ENCODE data around the gene PROX1.

PROX1 gene

DNA sequence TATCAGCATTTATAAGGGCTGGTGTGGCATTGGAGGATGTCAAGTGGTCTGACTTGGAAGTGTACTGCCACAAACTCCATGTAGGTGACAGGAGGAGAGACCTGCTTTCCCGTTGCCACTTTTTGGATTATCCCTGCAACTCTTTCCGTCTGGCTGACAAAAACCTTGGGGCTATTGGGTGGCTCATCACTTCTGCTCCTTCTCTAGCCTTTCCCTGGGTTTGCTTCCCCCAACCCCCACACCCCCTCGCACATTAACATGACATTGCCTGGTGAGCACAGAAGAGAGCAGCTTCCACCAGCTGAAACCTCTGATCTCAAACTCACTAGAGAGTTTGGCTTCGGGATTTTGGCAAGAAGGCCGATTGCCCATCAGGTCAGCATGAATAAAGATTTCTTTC is 39.2 kb downstream of the PROX1 start:
- DNase-seq, result no peak

DNA sequence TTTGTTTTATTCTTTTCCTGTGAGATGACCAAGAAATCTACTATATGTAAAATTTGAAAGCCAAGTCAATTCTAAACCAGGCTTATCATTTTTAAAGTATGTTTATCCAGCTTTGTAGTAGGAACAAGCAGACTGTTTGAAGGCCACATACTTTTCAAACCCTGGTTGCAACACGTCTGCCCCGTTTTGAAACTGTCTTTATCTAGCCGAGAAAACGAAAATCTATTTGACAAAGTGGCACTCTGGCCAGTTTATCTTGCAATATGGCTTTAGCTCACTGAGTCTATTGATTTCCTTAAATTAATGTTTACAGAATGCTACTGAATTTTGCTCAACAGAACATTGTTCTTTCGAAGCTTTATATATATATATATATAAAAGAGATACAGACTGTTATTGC is 39.7 kb downstream of the PROX1 start:
- DNase-seq, result no peak

DNA sequence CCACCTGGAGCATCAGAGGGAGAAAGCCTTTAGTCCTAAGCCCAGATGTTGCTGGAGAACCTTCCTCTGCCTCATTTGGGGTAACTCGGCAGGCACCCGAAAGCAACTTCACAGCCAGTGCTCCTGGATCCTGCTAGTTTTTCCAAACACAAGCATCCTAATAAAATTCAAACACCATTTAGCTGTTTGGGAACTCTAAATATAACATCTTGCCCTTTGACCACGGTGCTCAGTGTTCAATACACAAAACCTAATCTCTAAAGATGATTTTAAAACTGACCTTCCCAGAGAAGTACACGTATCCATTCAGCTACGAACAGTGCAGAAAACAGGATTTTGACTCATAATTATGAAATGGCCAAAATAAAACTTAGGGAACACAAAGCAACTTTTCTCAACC is 40.3 kb downstream of the PROX1 start:
- DNase-seq, result no peak

DNA sequence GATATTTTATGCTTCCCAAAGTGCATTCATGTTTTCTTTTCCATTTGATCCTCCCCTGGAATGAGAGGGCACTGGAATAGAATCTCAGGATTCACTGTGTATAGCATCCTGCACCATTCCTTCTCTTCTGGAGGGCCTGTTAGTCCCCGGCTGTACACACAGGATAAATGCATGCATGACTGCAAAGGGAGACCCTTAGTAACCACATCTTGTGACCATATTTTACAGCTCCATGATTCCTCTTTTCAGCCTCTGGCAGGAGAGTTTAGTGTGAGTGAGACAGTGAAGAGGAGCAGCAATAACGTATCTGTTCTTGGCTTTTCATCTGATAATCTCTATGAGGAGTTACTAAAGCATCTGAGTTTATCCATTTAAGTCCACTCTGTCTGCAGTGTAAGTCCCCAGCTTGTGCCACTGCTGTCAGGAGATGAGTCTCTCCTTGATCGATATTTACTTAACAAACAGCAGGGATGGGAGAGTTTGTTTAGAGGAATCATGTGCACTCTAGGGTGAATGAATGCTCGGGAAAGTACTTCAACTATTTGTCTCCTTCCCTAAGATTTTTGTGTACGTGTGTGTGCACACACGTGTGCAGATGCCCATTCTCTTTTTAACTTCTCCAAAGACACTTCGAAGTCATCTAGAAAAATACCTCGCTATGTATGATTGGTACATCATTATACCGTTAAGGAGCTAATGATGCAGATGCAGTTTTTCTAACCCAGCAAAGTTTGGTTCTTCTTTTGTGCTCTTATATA is 41.1 kb downstream of the PROX1 start:
- no peak for DNase-seq

DNA sequence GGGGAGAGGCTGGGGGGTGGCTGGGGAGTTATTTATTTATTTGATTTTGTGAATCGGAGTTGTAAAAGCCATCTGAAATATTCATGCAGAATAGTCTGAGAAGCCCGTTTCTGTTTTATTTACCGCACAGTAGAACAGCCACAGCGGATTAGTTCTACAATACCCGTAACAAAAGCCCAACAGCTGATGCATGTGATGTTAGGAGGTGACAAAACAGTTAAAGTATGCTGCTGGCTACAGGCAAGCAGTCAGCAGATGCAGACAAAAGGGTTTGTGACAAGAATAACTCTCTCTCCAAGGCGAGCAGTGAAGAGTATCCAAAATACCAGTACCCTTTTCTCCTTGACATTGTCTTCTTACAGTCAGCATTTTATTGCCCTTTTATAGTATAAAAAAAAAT is 42.0 kb downstream of the PROX1 start:
- DNase-seq, result no peak

DNA sequence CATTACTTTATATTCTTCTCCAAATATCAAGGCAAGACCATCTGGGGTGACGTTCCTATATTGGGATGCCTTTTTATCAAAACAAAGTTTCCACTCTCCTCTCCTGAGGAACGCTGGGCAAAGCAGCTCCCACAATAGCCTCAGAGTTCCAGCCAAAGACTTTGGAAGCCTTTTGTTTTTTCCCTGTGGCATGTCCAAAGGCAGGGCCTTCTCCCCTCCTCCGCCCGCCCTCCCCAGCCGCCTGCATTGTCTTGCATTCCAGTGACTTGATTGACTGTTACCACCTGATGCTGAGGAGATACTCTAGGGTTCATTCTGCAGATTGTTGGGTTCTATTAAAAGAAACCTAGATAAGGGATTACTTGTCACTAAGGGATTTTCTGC is 43.5 kb downstream of the PROX1 start:
- DNase-seq, result no peak

DNA sequence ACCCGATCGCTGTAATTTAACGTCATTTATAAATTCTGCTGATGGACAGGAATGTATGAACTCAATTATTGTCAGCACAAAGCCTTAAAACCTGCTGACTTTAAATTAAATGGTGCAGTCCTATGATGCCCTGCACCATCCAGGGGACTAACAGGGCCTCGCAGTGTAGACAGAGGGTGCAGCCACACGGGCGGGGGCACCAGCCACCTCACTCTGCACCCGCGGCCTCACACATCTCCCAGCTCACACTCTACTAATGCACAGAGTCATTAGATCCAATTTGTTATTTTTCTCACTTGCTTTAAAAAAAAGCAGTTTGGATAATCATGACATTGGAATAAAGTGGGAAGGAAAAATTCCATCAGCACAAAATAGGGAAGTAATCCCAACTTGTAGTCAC is 49.7 kb downstream of the PROX1 start:
- no peak for DNase-seq

DNA sequence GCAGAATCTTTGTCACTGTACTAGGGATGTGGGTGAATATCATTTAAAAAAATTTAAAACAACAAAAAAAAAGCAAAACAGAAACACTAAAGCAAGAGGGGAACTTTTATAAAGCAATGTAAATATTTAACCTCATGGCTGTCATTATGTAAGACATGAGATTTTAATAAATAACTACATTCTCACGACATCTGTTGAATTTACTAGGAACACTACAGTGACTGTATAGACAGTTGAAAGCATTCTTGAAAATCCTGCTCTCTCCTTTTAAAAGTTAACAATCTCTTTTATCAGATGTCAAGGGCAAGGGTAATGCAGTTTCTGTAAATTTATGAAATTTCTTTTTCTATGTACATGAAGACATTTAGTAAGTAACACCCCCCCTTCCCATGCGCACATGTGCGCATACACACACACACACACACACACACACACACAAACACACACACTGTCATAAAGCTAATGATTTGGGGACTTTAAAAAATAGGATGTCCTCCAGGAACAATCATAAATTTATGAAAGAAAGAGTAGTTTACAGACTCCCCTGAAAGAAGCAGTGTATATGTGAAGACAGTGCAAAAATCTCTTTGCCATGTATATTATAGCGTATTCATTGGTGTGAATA is 51.7 kb downstream of the PROX1 start:
- no peak for DNase-seq

DNA sequence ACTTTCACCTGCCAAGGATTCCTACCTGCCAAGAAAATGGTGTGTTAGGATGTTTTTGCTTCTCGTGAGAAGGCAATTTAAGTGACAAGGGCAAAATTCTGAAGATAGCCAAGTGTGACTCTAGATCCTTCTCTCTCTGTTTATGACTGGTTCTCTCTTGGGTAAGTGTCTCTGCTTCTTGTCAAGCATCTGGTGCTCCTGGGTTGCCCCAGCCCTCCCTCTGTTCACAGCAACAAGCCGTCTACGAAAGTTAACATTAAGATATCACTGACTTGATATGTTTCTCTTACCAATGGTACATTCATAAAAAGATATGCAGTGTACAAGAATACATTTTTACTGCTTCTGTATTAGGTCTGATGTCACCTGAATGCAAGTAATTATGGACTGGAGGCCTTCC is 55.4 kb downstream of the PROX1 start:
- no peak for DNase-seq

DNA sequence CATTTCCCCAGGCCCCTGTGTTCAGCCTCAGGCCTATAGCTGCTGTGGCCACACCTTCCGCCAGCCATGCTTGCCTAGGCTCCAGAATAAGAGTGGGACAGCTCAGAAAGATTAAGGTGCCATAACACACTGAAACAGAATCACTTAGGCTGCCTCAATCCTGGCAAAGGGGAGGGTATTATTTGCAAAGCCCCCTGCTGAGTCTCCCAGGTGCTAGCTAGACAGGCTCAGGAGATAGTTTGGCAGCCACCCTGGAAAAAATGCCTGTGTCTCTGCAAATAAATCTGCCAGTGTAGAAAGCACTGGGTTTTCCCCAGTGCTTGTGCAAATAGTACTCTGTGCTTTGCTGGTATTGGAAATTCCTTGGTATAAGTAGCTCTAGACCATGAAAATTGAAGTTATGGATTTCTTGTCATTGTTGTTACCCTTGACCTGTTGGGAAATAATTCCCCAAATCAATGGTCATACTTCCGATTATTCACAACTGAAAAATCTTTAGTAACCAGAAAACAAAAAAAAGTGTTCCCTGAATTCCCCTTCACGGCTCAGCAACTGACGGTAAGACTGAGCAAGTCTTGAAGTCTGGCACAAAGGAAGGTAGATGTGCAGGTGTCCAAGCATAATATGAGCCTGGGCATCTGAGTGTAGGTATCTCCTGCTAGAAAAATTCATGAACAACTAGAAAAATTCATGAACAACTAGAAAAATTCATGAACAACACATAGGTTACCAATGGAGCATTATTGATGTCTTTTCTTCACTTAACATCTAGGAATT is 56.9 kb downstream of the PROX1 start:
- peak; percentile 37 for DNase-seq

DNA sequence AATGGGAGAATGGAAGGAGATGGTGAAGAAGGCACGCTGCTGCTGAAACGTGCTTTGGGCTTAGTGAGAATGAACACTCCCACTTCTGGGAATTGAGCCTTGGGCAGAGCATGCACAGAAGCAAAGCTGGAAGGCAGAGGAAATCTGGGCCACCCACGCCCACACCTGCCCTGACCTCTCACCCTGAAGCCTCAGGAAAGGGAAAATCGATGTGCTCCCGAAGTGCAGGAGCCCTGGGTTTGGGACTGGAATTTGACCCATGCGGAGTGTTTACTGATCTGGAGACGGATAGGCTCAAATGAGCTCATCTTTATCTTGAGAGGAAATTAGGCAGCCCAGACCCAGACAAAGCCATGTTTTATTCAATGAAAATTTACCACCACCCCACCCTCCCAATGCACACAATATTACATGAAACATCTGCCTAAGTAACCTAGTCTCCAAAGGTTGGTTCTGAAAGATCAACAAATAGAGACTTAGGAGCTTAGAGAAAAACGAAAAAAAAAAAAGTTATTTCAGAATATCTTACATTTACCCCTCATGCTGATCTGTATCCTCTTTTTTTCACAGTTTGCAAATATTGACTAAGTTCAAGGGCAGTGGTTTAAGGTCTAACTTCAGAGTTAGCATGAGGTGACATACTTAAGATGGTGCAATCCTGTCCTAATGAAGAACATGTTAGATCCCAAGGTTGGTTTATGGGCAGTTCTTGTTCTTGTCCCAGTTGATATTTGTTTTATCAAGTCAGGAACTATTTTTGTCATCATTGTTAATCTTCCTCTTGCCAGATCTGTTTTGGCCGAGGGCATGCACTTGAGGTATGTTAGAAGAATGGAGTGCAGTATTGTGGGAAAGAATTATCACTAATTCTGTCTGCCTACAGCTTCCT is 63.0 kb downstream of the PROX1 start:
- no peak for DNase-seq

DNA sequence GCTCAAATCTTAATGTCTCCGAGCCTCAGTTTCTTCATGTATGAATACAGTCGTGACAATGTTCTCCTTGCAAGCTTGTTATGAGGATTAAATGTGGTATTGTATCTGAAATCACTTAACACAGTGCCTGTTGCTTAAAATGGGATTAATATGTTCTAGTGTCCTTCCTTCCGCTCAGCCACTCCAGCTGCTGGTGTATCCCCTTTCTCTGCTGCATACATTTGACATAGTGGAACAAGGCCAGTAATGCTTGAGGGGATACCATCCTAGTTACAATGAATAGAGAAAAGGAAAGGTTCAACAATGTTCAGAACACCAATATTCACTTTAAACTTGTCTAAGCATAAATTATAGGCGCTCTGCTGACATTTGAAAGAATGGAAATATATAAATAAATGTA is 64.0 kb downstream of the PROX1 start:
- DNase-seq, result no peak

DNA sequence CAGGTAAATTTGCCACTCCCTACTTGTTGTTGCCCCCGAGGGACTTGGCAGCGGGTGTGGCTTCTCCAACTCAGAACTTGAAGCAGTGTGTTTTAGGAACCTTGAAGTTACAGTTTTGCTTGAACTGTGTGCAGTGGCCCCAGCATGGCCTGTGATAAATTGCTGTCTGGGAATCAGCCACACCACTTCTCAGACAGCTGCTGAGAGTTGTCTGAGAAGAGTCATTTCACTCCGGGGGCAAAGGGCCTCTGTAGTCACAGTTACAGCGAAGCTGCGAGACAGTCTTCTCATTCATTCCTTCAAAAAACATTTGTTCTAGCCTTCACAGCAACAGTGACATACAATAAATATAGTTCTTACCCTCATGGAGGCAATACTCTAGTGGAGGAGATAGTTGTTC is 70.3 kb downstream of the PROX1 start:
- no peak for DNase-seq

DNA sequence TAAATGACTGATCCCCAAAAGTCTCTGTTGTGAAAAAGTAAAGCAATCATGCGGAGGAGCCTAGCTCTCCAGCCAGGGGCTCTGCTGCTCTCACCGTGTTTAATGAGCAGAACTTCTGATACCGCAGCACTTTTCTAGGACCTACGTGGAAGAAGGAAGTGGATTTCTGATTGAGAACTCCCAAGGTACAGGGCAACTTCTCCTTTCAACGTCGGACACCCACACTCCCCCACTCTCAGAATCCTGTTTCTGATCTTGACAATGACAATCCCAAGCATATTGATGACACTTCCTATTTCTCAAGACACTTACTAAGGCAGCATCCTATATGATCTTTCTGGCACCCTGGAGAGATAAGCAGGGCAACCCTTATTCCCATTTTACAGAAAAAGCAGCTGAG is 78.4 kb downstream of the PROX1 start:
- DNase-seq, result no peak

DNA sequence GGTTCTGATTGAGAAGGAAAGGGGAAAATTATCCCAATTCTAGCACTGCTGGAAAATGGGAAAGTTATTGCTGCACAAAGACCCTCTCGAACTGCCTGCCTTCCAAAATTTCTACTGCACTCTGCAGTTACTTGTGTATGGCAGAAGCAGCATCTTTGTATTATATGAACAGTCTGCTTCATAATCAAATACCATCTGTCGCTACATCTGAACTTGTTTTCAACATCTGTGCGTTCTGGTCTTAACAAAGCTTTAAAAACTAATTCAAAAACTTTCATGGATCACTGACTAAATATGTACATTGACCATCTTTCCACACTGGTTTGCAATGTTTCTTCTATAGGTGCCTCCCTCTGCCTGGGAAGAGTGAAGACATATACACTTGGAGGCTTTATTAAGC is 79.2 kb downstream of the PROX1 start:
- no peak for DNase-seq

DNA sequence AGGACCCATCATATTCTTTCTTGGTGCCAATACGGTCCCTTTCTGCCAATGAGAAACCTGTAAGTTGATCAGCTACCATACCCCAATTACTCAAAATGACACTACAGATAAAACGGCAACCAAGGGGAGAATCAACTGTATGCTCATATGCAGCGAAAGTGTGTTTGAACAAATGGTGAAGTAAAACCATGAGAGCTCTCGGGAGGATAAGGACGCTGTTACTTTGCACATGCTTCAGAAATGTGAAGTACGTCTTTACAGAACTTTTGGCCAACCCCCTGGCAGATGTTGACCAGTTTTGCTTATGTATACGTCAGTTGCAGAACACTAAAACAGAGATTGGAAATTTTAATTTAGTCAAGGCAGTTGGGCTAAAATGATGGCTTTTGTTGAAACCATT is 79.6 kb downstream of the PROX1 start:
- DNase-seq, result no peak

DNA sequence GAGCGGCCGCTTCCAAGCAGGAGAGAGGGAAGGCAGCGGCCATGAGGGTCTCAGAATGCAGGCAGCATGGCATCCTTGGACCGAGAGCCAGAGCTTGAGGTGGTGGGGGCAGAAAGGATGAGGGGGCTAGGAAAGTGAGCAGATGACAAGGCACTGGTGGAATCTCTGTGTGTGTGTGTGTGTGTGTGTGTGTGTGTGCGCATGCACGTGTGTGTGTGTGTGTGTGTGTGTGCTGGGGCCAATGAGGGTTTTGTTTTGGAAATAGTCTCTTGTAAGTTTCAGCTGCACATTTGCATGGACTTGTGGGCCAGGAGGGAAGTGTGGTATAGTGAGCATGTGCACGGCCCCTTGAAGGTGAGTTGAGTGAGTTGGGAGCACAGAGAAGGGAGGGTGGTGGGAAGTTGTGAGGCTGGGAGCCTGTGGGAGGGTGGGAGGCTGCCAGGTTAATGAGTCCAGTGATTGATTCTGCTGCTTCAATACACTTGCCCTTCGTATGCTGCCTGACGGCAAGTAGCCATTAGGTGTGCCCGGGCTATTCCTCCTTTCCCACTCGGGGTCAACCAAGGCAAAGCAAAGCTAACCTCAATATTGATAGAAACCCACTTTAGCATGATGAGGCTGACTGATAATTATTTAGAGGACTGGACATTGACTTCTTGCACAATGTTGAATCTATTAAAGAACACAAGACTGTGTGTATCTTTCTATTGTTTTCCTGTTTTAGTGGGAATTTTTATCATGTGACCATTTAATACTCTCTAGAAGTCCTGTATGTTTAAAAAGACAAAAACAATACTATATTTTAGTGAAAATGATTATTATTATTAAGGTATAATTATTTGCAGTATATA is 80.3 kb downstream of the PROX1 start:
- DNase-seq, result no peak

DNA sequence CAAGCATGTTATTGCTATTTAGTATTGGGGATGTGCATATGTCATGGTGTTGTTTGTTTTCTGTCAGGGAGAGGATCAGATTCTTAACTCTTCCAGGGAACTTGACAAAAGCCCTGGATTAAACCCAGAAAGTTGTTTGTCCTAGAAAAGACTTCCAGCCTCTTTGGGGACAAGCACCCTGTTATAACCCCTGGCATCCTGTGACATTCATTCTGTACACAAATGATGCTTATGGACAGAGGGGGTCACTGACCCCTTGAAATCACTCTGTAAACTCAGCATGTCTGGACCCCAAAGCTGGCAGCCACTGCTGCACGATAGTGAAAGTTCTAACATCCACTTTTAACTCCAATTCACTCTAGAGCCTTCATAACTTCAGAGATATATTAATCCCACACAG is 81.2 kb downstream of the PROX1 start:
- DNase-seq, result no peak

DNA sequence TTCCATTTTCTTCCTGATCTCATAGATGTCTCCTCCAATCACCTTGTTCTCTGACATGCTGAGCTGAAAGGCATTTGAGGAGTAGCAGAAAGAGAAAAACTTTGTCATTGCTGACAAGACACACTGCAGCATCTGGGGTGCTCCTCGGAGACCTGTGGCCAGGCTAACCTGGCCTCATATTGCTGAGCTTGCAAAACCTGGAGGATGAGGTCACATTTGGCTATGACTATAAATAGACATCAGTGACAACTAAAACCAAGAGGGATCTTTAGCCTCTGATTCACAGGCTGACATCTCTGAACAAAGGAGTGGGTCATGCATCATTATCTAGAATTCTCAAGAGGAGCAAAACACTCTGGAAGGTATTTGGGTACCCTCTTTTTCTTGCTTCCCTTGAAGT is 83.7 kb downstream of the PROX1 start:
- DNase-seq, result no peak

DNA sequence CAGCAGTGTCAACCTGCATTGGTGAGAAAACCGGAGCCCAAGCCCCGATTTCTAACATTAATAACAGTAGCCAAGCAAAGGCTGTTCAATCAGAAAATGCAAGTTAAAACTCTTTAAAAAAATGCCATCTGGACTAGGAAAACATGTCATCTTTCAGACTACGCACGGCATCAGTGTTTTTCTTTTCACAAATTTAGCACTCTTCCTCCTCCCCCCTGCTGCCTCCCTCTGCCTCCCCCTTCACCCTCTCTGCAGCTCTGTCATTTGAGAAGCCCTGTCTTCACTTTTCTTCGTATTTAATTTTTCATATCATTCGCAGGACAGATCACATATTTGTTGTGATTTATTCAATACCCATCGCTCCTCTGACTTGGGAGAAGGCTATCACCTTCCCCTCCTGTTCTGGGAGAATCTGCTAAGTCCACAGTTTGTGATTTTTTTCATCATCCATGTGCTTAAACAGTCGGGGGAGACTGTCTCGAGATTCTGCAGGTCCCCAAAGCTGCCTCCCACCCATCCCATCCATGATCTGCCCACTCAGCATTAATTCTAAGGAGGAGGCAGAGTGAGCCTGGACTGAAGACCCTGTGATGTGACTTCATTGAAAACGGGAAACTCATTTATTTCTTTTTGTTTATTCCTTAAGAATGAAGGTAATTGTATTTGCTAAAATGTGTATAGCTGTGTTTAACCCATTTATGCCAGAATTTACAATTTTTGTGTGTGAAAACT is 84.8 kb downstream of the PROX1 start:
- no peak for DNase-seq

DNA sequence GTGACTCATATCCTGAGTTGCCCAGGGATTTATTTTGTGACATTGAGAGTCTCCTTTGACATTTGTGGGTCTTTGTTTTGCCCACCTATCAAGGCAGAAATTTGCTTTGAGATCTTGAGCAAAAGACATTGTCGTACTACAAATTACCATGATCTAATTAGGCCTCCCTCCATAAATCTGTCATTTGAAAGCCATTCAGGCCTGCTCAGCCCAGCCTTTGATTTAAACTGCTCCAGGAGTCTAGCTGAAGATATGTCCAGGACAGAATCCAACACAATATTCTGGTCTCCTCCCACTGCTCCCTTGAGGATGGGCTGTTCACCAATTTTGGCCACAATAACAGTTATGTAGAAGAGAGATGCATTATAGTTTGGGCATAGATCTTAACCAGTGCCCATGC is 86.7 kb downstream of the PROX1 start:
- no peak for DNase-seq

All from NCI-H1105 treated with DMSO at 0.1 percent for 48 hours (cell line).